ENCODE results near the gene POLR3C. TPM values are rescaled to one million over a fixed set of nuclear protein-coding genes. Genes with fewer than 3 reads are reported as not detected.

Gene POLR3C, protein sequence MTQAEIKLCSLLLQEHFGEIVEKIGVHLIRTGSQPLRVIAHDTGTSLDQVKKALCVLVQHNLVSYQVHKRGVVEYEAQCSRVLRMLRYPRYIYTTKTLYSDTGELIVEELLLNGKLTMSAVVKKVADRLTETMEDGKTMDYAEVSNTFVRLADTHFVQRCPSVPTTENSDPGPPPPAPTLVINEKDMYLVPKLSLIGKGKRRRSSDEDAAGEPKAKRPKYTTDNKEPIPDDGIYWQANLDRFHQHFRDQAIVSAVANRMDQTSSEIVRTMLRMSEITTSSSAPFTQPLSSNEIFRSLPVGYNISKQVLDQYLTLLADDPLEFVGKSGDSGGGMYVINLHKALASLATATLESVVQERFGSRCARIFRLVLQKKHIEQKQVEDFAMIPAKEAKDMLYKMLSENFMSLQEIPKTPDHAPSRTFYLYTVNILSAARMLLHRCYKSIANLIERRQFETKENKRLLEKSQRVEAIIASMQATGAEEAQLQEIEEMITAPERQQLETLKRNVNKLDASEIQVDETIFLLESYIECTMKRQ
- 47.9 and 51.8 TPM in 2 replicates for total RNA-seq

DNA sequence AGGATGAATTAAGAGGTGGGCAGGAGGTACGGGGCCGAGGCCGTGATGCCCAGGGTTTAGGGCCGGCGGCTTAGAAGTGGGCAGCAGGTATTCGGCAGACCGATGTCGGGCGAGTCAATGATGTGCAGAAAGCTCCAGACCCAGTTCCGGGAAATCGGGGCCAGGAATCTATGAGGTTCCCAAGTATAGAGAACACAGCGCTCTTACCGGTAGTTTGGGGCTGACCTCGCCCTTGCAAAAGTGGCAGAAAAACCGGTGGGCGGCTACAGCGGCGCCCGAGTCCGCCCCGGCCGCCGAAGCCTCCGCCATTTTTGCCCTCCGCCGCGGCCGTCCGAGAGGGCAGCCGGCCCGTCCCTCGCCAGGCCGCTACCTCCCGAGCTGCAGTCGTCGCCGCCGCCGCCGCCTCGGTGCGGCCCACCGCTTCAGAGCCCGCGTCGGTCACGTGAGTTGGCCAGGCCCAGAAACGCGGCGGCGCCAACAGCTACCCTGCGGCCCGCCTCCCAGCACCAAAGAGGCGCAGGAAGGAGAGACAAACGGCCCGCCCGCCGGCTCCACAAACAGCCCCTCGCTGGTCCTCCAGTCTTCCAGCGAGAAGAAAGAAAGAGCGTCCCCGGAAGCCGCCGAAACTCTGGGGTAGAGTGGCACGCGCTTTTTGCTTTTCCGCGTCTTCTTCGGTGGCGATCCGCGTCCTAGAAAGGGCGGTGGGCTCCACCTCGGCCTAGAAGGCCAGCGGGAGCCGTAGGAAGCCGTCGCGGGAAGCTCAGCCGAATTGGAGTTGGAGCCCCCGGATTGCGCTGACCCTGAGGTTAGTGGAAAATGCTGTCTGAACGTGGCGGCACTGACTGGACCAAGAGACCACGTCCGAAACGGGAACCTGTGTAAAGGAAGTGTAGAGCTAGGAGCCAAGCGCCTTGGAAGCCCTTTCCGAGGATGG is at the start of gene POLR3C, which contains the start of gene RNF115:
POLR3C (plus strand) TSS at position 636 of the 934 bp plus-strand sequence. CDS start 1,577 bp downstream, outside the sequence.
RNF115 (minus strand) TSS at position 531 of the 934 bp plus-strand sequence; CDS start at position 309, 222 bp downstream.

DNA sequence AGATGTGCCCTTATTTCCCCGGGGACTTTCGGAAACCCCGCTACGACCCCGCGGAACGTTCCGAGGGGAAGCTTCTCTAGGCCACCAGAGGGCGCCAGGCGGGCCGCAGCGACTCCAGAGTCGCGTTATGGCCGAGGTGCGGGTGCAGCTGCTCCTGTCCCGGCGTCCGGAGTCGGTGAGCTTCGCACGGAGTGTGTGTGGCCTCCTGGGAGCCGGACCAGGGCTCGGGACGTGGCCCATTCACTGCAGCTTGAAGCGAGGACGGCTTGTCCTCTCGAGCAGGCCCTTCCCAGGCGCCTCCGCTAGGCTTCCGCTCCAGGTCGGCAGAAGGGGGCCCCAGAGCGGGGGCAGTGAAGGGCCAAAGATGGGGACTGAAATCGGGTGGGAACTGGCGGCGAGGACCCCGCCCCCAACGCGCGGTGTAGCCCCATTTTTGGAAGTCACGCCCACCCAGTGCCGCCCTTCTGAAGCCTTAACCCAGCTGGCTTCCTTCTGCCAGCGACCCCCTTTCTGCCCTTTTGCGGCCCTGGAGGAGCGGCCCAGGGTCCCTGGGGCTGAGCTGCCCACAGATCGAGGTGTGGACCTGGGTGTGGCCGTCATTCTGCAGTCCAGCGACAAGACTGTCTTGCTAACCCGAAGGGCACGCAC is 21.6 kb downstream of the POLR3C start, which contains the start of gene NUDT17:
NUDT17 (plus strand) TSS at position 117 of the 648 bp plus-strand sequence; CDS start at position 128, 11 bp downstream.

DNA sequence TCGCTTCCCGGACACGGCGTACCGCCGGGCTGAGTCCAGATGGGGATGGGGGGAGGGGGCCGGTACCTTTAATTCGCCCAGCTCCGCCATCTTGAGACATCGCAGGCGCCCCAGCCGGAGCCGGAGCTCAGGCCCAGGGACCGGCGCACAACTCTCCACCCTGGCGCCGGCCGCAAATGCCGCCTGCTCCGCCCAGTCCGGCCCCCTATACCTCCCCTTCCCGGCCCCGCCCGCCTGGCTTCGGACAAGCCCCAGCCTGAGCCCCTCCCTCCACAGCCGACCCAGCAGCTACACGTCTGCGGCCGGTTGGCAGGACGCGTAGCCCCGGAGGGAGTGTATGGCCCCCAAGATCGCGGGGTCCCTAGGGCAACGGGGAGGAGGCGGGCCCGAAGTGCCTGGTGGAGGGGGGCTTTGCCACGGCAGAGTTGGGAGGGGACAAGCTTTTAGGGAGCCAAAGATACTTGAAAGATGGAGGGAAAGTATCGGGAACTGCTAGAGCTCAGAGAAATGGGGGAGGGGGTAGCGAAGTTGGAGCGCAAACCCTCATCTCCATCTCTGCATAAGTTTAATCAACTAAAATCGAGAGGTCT is 35.0 kb downstream of the POLR3C start, which contains the start of gene PIAS3:
PIAS3 (minus strand) TSS at position 181 of the 590 bp plus-strand sequence; CDS start at position 90, 91 bp downstream.

DNA sequence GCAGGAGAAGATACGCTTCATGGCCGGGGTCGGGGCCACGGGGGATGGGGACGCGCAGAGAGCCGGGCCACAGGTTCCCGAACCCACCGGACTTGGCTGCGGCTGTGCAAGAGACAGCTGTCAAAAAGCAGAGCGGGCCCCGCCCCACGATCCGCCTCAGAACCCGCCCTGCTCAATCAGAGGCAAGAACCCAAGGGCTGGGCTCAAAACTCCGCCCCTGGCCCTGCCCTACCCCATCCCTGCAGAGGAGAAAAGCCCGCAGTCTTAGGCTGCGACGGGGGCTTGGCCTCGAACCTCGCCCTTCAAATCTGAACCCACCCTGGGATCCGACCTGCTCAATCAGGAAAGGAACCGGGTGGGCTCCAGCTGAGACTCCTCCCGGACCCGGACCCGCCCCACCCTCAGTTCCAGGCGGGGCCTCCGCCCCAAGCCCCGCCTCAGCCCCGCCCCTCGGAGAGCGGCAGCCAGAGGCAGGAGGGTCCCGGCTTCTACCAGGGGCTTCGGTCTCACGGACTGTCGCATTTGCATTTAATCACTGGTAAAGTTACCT is 61.8 kb downstream of the POLR3C start, which contains the start of gene ANKRD35:
ANKRD35 (minus strand) TSS at position 129 of the 550 bp plus-strand sequence; CDS start at position 21, 108 bp downstream.

Small RNAs within 50 kb of the gene (small RNA-seq; reads per million reads assigned to genes)
- not detected for gene MIR6736

Other genes with a start within 250 kb of the POLR3C start
- gene GPR89A, start 216.2 kb upstream of the POLR3C start, total RNA-seq, result 28.7 and 45.2 TPM in 2 replicates
- gene PDZK1, start 116.8 kb upstream of the POLR3C start, total RNA-seq, result 0.39 TPM in 1 of 2 replicates, not detected in the other
- gene CD160, start 104.7 kb upstream of the POLR3C start, total RNA-seq, result not detected in 2 replicates
- 13.6 and 19.7 TPM in 2 replicates for gene RNF115, start 105 bp upstream of the POLR3C start, total RNA-seq
- gene NUDT17, start 21.4 kb downstream of the POLR3C start, total RNA-seq, result 1.1 and 1.2 TPM in 2 replicates
- 19.8 and 21.3 TPM in 2 replicates for gene PIAS3, start 34.9 kb downstream of the POLR3C start, total RNA-seq
- gene ANKRD35, start 61.7 kb downstream of the POLR3C start, total RNA-seq, result 2.9 and 5.3 TPM in 2 replicates
- 34.9 and 96.2 TPM in 2 replicates for gene ITGA10, start 85.8 kb downstream of the POLR3C start, total RNA-seq
- 18.4 and 24.3 TPM in 2 replicates for gene PEX11B, start 94.5 kb downstream of the POLR3C start, total RNA-seq
- 59.4 and 71.3 TPM in 2 replicates for gene RBM8A, start 103.3 kb downstream of the POLR3C start, total RNA-seq
- gene LIX1L, start 133.8 kb downstream of the POLR3C start, total RNA-seq, result 29.4 and 36.6 TPM in 2 replicates
- 1.1 and 2.0 TPM in 2 replicates for gene ANKRD34A, start 140.4 kb downstream of the POLR3C start, total RNA-seq
- 10.0 and 12.1 TPM in 2 replicates for gene POLR3GL, start 140.5 kb downstream of the POLR3C start, total RNA-seq
- gene TXNIP, start 172.4 kb downstream of the POLR3C start, total RNA-seq, result 78.2 and 237 TPM in 2 replicates
- gene HJV, start 197.5 kb downstream of the POLR3C start, total RNA-seq, result not detected in 2 replicates

Data from subcutaneous preadipocyte (primary cell).